HG03066 (cell line): ENCODE measurements around the gene CPXM1.
"Not testable (repeated sequence)": the region's sequence is repeated elsewhere in the genome, so short reads cannot be mapped to it uniquely, and the experiment has no call there.

Source experiments
- ATAC-seq: cut with Tn5 transposase; IDR thresholded peaks from one replicate; pipeline ENCODE4 v1.9.1; 2021; ENCODE audit warnings: low read depth; ENCODE audit not compliant: unreplicated experiment

CPXM1 gene

GRCh38 chr20:2770091-2770490 lies 30.3 kb downstream of the CPXM1 start:
- ATAC-seq: not testable (repeated sequence)

GRCh38 chr20:2768632-2769015 lies 31.8 kb downstream of the CPXM1 start:
- no peak for ATAC-seq

GRCh38 chr20:2767768-2768631 lies 32.4 kb downstream of the CPXM1 start:
- ATAC-seq: no peak

GRCh38 chr20:2763186-2763585 lies 37.2 kb downstream of the CPXM1 start:
- no peak for ATAC-seq

GRCh38 chr20:2762578-2763131 lies 37.8 kb downstream of the CPXM1 start:
- ATAC-seq: no peak

GRCh38 chr20:2761885-2762284 lies 38.5 kb downstream of the CPXM1 start:
- ATAC-seq: no peak

GRCh38 chr20:2760952-2761305 lies 39.5 kb downstream of the CPXM1 start:
- no peak for ATAC-seq

GRCh38 chr20:2760297-2760951 lies 40.0 kb downstream of the CPXM1 start:
- ATAC-seq: no peak

- ATAC-seq: no peak
Measured at GRCh38 chr20:2759603-2760296, 40.7 kb downstream of the CPXM1 start.

GRCh38 chr20:2759143-2759542 lies 41.3 kb downstream of the CPXM1 start:
- no peak for ATAC-seq

- no peak for ATAC-seq
Measured at GRCh38 chr20:2757969-2758368, 42.5 kb downstream of the CPXM1 start.

GRCh38 chr20:2757001-2757400 lies 43.4 kb downstream of the CPXM1 start:
- no peak for ATAC-seq

GRCh38 chr20:2756056-2756611 lies 44.3 kb downstream of the CPXM1 start:
- no peak for ATAC-seq

- no peak for ATAC-seq
Measured at GRCh38 chr20:2755451-2756055, 44.9 kb downstream of the CPXM1 start.

GRCh38 chr20:2754424-2754823 lies 46.0 kb downstream of the CPXM1 start:
- ATAC-seq: no peak

- no peak for ATAC-seq
Measured at GRCh38 chr20:2753461-2754040, 46.9 kb downstream of the CPXM1 start.

- no peak for ATAC-seq
Measured at GRCh38 chr20:2752567-2753460, 47.6 kb downstream of the CPXM1 start.

- no peak for ATAC-seq
Measured at GRCh38 chr20:2751878-2752566, 48.4 kb downstream of the CPXM1 start.
